HG02798 (cell line): ENCODE data around the gene COX8C.

Experiments used
- ATAC-seq: cut with Tn5 transposase; IDR thresholded peaks from one replicate; pipeline ENCODE4 v1.9.1; 2021; ENCODE audit warnings: mild to moderate bottlenecking; ENCODE audit not compliant: unreplicated experiment, poor library complexity

The COX8C gene, protein sequence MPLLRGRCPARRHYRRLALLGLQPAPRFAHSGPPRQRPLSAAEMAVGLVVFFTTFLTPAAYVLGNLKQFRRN

DNA sequence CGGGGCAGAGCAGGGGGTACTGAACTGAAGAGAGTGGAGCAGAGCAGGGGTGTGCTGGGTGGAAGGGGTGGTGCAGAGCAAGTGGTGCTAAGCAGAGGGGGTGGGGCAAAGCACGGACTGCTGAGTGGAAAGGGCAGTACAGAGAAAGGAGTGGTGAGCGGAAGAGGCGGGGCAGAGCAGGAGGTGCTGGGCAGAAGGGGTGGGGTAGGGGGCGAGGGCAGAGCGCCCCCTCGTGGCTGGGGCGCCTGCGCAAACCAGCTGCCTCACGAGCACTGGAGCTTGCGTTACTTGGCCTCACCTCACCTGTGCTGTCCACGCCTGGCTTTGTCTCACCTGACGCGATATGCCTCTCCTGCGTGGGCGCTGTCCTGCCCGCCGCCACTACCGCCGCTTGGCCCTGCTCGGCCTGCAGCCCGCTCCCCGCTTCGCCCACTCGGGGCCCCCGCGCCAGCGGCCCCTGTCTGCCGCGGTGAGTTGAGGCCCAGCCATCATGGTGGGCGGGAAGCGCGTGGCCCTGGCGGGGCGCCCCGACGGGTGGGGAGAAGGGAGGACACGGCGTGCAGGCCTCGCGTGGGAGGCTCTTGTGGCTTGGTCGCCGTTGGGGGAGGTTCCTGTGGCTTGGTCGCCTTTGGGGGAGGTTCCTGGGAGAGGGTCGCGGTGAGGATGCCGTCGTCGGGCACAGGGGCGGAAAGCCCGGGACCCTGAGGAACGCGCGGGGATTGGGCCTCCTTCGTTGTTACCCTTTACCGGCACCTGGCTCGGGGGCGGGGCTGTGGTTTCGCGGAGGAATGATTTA lies at the start of gene COX8C:
Gene COX8C (plus strand): TSS at position 257 of the 796 bp plus-strand sequence. CDS start 87 bp downstream, at position 344.
- no peak for ATAC-seq

DNA sequence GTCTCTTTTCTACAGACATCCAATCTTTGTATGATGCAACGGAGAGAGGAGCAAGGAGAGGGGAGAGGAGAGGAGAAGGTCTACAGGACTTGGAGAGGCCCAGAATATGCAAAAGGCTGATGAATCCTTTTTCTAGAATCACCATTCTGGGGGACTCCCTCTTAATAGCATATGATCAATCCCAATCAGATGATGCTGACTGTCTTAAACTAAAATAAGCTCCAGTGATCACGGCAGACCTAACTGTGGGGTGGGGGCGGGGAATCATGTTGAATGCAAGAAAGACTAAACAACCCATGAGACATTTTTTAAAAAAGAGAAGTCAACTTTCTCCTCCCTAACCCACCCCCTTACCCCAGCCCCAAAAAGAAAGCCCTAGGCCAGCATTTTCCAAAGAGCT lies 47.6 kb upstream of the COX8C start:
- no peak for ATAC-seq

DNA sequence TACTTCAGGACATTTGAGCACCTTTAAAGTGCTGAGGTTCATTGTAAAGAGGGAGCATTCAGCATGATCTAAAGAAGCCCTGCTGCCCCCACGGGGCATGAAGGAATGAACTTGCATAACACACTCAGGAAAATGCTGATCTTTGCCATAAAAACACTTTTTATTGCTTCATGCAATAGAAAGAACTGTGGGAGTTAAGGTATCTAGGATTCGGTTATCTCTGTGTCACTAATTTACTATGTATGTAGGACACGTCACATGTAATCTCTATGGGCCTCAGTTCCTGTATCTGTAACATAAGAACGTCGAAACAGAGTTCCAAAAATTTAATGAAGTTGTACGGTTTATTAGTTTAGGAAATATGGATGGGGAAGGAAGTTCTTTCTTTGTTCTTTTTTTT lies 47.1 kb upstream of the COX8C start:
- no peak for ATAC-seq

DNA sequence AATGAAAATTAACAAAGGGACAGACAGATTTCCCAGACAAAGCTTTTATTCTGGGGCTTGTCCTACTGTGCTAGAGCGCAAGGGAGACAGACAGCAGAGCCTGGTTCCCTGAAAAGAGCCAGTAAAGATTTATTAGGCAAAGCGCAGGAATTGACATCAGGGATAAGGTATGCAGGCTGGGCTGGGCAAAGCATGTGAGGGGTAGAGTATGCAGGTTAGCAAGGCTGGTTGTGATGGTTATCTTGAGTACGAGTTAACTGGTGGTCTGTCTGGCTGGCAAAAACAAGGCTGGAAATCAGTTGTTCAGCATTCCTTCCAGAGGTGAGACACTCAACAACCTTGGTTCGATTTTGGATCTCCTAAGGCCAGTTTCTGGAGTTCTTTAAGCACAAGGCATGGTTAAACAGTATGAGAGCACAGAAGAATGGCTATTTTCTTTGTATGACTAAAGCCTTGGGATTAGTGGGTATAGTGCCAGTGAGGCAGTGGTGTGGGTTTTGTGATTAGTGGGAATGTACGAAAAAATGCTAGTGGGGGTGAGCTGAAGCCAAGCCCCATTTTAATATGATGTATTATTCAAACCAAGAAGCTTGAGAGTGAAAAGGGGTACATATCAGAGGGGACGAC lies 45.0 kb upstream of the COX8C start:
- ATAC-seq = no peak

DNA sequence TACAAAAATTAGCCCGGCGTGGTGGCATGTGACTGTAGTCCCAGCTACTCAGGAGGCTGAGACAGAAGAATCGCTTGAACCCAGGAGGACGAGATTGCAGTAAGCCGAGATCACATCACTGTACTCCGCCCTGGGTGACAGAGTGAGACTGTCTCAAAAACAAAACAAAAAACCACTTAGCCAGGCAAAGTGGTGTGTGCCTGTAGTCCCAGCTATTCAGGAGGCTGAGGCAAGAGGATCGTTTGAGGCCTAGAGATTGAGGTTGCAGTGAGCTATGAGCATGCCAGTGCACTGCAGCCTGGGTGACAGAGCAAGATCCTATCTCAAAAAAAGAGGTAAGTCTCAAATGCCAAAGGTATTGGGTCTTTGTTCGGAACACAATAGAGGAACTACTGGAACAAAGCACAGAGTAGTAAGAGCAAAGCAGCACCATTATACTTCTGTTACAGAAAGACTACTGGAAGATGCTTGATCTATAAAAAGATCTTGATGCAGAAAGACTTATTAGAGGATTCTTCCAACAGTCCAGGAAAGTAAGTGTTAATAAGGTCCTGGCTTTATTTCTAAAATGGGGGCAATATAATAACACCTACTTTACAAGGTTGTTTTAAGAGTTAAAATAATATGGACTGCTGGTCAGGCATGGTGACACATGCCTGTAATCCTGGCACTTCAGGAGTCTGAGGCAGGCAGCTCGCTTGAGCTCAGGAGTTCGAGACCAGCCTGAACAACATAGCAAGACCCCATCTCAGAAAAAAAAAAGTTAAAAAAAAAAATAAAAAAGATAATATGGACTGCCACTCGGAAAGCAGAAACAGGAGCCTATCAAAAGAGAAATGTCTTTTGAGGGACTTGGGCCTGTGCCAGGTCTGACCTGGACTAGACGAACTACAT lies 44.0 kb upstream of the COX8C start:
- ATAC-seq = no peak

DNA sequence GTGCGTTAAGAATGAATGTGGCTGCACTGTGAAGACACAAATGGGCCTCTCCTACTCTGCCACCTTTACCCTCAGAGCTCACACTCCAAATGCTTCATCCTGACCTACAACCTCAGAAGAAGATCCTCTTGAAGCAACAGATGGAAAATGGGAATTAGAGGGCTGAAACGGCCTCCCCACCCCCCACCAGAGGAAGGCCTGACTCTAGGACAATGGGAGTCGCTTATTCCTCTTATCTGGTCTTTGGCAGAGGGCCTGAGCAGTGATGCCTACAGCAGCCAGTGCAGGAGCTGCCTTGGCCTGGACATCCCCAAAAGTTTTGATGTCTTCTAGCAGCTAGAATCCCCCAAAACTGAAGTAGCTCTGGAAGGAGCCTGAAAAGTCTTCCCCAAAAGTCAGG lies 43.3 kb upstream of the COX8C start:
- ATAC-seq = no peak

DNA sequence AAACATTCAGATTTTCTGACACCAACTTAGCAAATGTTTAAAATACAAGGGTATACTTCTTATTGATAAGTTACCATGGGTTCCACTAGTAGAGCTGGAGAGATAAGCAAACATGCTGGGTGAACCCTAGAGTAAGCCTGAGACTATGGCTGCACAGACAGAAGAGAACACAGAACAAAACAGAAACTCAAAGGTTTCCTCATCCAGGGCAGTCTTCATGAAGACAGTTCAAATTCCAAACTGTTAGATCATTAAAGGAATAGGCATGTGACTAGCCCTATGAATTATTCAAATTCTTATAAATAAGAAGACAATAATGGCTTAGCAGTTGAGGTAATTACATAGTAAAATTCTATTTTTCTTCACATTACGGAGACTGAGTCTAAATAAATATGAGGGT lies 42.2 kb upstream of the COX8C start:
- ATAC-seq = no peak

DNA sequence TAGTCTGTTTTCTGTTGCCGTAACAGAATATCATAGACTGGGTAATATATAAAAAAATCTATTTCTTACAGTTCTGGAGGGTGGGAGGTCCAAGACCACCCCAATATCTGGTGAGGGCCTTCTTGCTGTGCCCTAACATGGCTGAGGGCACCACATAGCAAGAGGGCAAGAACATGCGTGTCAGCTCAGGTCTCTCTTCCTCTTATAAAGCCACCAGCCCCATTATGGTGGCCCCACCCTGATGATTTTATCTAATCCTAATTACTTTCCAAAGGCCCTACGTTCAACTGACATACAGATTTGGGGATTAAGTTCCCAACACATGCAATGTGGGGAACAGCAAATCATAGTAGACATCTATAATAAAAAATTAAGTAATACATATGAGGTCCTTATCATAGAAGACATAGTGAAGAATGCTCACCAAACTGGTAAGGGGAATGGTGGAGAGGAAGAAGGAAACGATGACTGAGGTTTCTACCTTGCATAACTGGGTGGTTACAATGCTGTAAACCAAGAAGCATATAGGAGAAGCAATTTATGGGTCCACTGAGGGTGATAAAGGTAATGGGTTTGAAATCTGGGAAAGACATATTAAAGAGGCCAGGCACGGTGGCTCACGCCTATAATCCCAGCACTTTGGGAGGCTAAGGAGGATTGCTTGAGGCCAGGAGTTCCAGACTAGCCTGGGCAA lies 41.1 kb upstream of the COX8C start:
- ATAC-seq = no peak

DNA sequence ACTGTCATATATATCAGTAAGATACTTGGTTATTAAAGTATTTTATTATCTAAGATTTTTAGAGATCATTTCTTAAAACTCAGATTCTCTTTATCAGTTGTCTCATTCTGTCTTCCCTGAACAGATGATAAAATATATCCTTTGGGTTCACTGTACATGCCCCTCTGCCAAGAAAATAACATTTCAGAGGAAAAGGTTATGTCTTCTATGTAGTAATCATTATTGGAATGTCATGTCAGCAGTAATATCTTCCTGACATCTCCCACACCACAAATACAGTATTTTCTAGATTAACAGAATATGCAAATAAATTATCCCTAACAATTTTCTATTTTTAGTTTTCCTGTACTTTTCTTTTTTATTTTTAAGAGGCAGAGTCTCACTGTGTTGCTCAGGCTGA lies 40.2 kb upstream of the COX8C start:
- no peak for ATAC-seq

DNA sequence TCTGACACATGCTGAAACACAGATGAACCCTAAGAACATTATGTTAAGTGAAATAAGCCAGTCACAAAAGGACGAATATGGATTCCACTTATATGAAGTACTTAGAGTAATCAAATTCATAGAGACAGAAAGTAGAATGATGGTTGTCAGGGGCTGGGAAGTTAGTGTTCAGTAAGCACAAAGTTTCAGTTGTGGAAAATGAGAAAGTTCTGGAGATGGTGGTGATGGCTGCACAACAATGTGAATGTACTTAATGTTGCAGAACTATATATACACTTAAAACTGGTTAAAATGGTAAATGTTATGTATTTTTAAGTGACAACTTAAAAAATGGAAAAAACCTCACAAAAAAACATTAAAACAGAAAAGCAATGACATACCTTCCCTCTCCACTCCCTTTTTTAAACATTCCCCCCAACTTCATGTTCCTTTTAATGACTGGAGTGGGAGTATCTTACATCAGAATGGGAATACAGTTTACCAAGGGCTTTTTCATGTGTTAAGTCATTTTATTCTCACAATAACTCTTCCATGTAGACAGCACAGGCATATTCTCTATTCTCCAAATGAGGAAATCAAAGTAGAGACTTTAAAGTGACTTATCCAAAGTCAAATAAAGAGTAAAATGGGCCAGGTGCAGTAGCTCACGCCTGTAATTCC lies 38.2 kb upstream of the COX8C start:
- ATAC-seq = no peak

DNA sequence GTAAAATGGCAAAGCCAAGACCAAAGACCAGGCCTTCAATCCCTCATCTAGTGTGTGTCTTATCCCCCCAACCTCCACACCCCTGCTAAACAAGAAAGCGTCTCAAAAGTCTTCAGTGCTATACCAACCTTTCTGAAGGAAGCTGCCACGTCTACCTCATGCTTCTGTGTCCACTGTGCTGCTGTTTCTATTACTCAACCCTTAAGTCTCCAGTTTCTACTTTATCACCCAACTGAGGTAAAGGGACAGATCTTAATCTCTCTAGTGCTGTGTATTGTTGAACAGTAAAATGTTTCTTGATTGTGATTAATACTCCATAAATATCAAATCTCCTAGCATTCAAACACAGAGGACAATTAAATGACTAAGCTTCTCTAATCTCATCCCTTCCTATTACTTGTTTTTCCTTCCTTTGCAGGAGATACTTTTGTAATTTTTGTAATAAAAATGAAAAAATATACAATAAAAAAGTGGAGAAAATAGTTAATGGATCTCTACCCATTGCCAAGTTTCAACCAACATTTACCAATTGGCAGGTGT lies 37.5 kb upstream of the COX8C start:
- ATAC-seq = no peak

DNA sequence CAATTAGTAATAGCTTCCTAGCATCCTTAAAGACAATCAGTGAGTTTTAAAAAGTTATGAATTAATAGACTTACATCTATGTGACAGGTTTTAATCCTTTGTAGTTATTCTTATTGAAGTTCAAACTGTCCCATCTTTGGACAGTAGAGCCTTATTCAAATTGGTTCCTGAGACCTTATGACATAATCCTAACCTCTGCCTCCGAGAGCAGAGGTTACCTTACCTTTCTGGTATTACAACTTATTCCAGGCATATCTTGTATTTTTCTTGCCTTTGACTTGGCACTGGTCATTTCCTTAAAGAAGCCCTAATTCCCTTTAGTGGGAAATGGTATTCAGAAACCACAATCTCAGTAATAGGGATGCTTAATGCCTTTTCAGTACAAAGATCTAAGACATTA lies 35.9 kb upstream of the COX8C start:
- ATAC-seq = no peak

DNA sequence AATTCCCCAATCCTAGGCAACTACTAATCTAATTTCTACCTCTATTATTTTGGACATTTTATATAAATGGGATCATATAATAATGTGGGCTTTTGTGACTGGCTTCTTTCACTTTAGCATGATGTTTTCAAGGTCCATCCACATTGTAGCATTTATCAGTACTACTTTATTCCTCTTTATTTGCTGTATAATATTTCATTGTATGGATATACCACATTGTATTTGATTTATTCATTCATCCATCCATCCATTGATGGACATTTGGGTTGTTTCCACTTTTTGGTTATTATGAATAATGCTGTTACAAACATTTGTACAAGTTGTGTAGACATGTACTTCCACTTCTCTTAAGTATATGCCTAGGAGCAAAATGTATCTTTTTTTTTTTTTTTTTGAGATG lies 31.4 kb upstream of the COX8C start:
- no peak for ATAC-seq

DNA sequence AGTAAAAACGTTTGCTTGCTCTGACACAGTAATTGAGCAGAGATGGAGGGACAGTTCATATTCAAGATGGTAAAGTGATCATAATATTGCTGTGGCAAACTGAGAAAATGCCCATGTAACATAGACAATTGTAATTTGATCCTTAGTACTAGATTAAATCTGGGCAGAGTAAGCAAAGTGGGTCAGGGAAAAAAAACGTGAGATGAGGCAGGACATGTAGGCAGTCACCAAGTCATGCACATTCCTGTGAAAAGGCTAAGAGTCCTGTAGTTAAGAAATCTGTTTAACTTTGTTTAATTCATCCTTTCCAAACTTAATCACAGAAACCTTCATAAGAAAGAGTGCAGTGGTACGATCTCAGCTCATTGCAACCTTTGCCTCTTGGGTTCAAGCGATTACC lies 30.3 kb upstream of the COX8C start:
- no peak for ATAC-seq

DNA sequence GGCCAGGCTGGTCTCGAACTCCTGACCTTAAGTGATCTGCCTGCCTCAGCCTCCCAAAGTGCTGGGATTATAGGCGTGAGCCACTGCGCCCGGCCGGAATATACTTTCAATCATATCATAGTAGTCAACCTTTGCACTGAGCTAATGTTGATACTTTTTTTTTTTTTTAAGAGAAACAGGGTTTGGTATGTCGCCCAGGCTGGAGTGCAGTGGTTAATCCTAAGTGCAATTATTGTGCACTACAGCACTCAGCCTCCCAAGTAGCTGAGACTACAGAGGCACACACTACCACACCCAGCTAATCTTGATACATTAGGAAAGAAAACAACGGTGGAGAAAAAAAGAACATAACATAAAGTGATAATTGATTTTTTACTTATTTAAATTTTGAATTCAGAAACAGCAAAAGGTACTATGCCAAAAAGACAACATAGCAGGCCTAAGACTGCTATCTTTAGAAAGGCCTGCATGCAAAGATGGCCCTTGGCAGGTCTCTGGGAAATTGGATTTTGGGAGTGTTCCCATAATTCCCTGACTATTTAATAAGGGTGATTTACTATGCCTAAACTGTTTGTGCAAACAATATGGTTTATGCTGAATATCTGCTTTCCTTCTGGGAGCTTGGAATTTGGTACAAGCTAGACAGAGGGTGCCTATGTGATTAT lies 29.6 kb upstream of the COX8C start:
- no peak for ATAC-seq

DNA sequence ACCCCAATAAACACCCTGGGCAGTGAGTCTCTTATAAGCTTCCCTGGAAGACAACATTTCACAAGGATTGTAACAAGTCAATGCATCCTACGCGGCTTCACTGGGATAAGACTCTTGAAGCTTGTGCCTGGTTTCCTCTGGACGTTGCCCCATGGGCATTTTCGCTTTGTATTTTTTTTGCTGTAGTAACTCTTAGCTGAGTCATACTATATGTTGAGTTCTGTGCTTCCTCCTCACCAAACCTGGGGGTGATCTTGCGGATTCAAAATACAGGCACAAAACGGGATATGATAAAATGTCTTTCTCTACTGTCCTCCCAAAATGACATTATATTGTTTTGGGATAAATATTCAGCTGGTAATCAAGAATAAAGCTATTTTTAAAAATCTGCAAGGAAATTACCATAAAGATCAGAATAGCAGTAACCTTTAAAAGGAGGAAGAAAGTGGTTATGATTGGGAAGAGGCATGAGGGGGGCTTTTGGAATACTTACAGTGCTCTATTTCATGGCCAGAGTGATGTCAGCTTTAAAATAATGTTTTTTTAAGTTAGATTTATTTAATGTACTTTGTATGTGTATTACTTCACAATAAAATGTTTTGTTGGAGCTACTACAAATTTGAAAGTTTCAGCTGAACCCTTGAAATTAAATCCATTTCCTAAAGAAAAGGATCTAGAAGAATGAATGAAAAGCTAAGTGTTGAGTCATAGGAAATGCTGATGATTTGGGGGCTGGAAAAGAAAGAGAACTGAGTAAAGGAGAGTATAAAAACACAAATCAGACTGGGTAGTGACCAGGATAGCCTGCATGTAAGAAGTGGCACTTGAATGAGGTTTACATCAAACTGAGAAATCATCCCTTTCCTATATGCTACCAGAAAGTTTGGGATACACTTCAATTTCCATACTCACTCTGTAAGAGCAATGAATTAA lies 28.8 kb upstream of the COX8C start:
- no peak for ATAC-seq

DNA sequence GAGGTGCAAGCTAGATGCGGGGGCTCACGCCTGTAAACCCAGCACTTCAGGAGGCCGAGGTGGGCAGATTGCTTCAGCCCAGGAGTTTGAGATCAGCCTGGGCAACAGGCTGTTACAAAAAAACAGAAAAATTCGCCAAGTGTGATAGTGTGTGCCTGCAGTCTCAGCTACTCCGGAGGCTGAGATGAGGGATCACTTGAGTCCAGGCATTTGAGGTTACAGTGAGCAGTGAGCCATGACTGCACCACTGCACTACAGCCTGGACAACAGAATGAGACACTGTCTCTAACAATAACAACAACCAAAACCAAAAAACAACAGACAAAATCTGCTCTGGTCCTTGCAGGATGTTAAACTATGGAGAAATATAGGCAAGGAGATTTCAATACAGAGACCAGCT lies 28.1 kb upstream of the COX8C start:
- no peak for ATAC-seq

DNA sequence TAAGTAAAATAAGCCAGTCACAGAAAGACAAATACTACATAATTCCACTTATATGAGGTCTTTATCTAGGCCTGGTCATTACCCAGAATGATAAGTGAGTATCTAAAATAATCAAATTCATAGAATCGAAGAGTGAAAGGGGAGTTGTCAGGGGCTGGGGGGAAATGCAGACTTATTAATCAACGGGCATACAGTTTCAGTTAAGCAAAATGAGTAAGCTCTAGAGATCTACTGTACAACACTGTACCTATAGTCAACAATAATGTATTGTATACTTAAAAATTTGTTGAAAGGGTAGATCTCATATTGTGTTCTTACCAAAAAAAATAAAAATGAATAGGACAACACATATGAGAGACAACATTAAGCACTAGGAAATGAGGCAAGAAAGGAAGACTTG lies 27.5 kb upstream of the COX8C start:
- no peak for ATAC-seq
